Common myeloid progenitor, CD34-positive (primary cell): ENCODE measurements around the gene ANTXR2.
A peak's percentile ranks its signal among the peaks of the same experiment; 100 is the strongest.

Experiments
- CTCF ChIA-PET: fragments of 350-600 bp; sonication (Branson Sonifier 250); formaldehyde crosslinking; loops from one replicate; lab custom pipeline; 2021; ENCODE audit warnings: antibody characterized with exemption; lab: Charles Lee
- POLR2A ChIA-PET: fragments of 350-600 bp; sonication (Branson Sonifier 250); formaldehyde crosslinking; loops from one replicate; lab custom pipeline; 2021; ENCODE audit warnings: antibody characterized with exemption; lab: Charles Lee
- DNase-seq, 3 donors: peaks; one replicate each; pipeline versions ENCODE4 v3.0.0 to v3.0.0-alpha.2; 2013
- H3K27ac ChIP-seq, 2 experiments: 1 replicate in 1 of 2; 2 replicates in 1 of 2; pipeline ENCODE4 v1.7.0; 2013; ENCODE audit warnings: inconsistent platforms in 2 of 2, low read length in 2 of 2, mild to moderate bottlenecking in 2 of 2, low read depth in 1 of 2, moderate library complexity in 1 of 2; ENCODE audit not compliant: severe bottlenecking in 2 of 2, insufficient read depth in 1 of 2, poor library complexity in 1 of 2
- H3K27me3 ChIP-seq, 5 experiments: replicated peaks in 2 of 5; 1 replicate in 3 of 5; 2 replicates in 2 of 5; pipeline versions ENCODE4 v1.6.1 to v1.7.0; 2013; ENCODE audit warnings: low read length in 4 of 5, mild to moderate bottlenecking in 2 of 5, moderate library complexity in 2 of 5, inconsistent platforms in 1 of 5; ENCODE audit not compliant: insufficient read depth in 5 of 5, control insufficient read depth in 4 of 5
- H3K36me3 ChIP-seq, 4 experiments: 1 replicate in 2 of 4; 2 replicates in 2 of 4; pipeline versions ENCODE4 v1.6.1 to v1.7.0; 2013; ENCODE audit warnings: low read length in 3 of 4, control low read depth in 1 of 4, mild to moderate bottlenecking in 1 of 4; ENCODE audit not compliant: control insufficient read depth in 4 of 4, insufficient read depth in 4 of 4
- H3K4me1 ChIP-seq, 4 experiments: 1 replicate in 3 of 4; 2 replicates in 1 of 4; pipeline versions ENCODE4 v1.6.1 to v1.7.1; 2013; ENCODE audit warnings: low read length in 3 of 4, mild to moderate bottlenecking in 3 of 4, control low read depth in 1 of 4, inconsistent platforms in 1 of 4, moderate library complexity in 1 of 4; ENCODE audit not compliant: control insufficient read depth in 4 of 4, insufficient read depth in 4 of 4; ENCODE audit errors: control extremely low read depth in 1 of 4
- H3K4me3 ChIP-seq, 7 experiments: 1 replicate in 4 of 7; 2 replicates in 3 of 7; pipeline versions ENCODE4 v1.5.1 to v1.7.0; 2013; ENCODE audit warnings: mild to moderate bottlenecking in 7 of 7, low read length in 6 of 7, moderate library complexity in 6 of 7, inconsistent platforms in 2 of 7, low read depth in 2 of 7, control low read depth in 1 of 7; ENCODE audit not compliant: insufficient read depth in 4 of 7, control insufficient read depth in 1 of 7; ENCODE audit errors: extremely low read depth in 1 of 7
- H3K9me3 ChIP-seq, 5 experiments: 1 replicate in 4 of 5; 2 replicates in 1 of 5; pipeline versions ENCODE4 v1.6.1 to v1.7.1; 2013; ENCODE audit warnings: low read length in 4 of 5, mild to moderate bottlenecking in 2 of 5, inconsistent platforms in 1 of 5, low read depth in 1 of 5, moderate library complexity in 1 of 5; ENCODE audit not compliant: control insufficient read depth in 4 of 5, insufficient read depth in 2 of 5; ENCODE audit errors: control extremely low read depth in 1 of 5
- whole genome bisulfite sequencing: methylation state at CpG from one replicate; pipeline ENCODE4 v1.1.5; 2013; ENCODE audit not compliant: insufficient coverage; 5-methylcytosine and 5-hydroxymethylcytosine counted together

ANTXR2 gene

GRCh38 chr4:80065601-80066000 is 7.4 kb downstream of the ANTXR2 start:
- POLR2A ChIA-PET: no interaction called here
- H3K36me3 ChIP-seq: peaks cover 17 to 70% (median 35%) of the 10 kb centered on the region in 4 experiments
- H3K27ac ChIP-seq: no peak overlapping the region
- no peak overlapping the region for H3K4me3 ChIP-seq
- no peaks in the 10 kb centered on the region for H3K27me3 ChIP-seq
- DNase-seq: no peak
- 90% methylated on average over 2 of the region's 2 CpGs for WGBS
- H3K9me3 ChIP-seq: no peaks in the 10 kb centered on the region
- CTCF ChIA-PET: interaction anchor here (1.5 kb wide), 1 partner anchor 10 kb away, joined by 3 read pairs; no protein-coding TSS in a partner anchor
- peaks cover 2 to 22% (median 13%) of the 10 kb centered on the region in 4 experiments for H3K4me1 ChIP-seq

GRCh38 chr4:80062527-80062926 is 10.5 kb downstream of the ANTXR2 start:
- POLR2A ChIA-PET: no interaction called here
- H3K27ac ChIP-seq: no peak overlapping the region
- no peaks in the 10 kb centered on the region for H3K9me3 ChIP-seq
- peaks cover 10 to 27% (median 16%) of the 10 kb centered on the region in 4 experiments for H3K4me1 ChIP-seq
- WGBS: 96% methylated on average over 3 of the region's 3 CpGs
- H3K4me3 ChIP-seq: no peak overlapping the region
- H3K27me3 ChIP-seq: no peaks in the 10 kb centered on the region
- CTCF ChIA-PET: interaction anchor here (2.2 kb wide), 1 partner anchor 11 kb away, joined by 9 read pairs; the partner anchor contains the start of gene ANTXR2
- H3K36me3 ChIP-seq: peaks cover 13 to 61% (median 26%) of the 10 kb centered on the region in 4 experiments
- DNase-seq: no peak

GRCh38 chr4:80060804-80061203 is 12.2 kb downstream of the ANTXR2 start:
- H3K4me1 ChIP-seq: peaks cover 10 to 28% (median 17%) of the 10 kb centered on the region in 4 experiments
- ChIA-PET CTCF (interaction anchor here (0.9 to 1.9 kb wide), 2 partner anchors 13 to 25 kb away, joined by 4 to 5 read pairs; partner anchors contain the start of gene ANTXR2), POLR2A (no interaction called here)
- H3K4me3 ChIP-seq: no peak overlapping the region
- no peak for DNase-seq
- 100% methylated on average over 4 of the region's 4 CpGs for WGBS
- peaks cover 12 to 45% (median 18%) of the 10 kb centered on the region in 4 experiments for H3K36me3 ChIP-seq
- H3K27ac ChIP-seq: peak overlapping the region; percentile 23 to 100
- no peaks in the 10 kb centered on the region for H3K27me3 ChIP-seq
- H3K9me3 ChIP-seq: no peaks in the 10 kb centered on the region

GRCh38 chr4:80058740-80059139 is 14.3 kb downstream of the ANTXR2 start:
- ChIA-PET POLR2A (interaction anchor here (0.6 to 1.4 kb wide), 4 partner anchors 14 to 163 kb away, joined by 3 to 5 read pairs (median 4); partner anchors contain the start of gene ANTXR2), CTCF (interaction anchor here (0.6 to 1.8 kb wide), 6 partner anchors 9 to 81 kb away, joined by 3 to 8 read pairs (median 4); partner anchors contain the start of gene ANTXR2)
- Histone ChIP-seq H3K27ac (peak overlapping the region; percentile 100), H3K4me3 (peak overlapping the region in 3 of 7 experiments; percentile 13 to 54 (median 44)), H3K36me3 (peaks cover 10 to 44% (median 13%) of the 10 kb centered on the region in 4 experiments), H3K27me3 (no peaks in the 10 kb centered on the region), H3K4me1 (peaks cover 10 to 44% (median 18%) of the 10 kb centered on the region in 4 experiments), H3K9me3 (no peaks in the 10 kb centered on the region)
- no CpG with 5 or more reads among the region's 2 CpGs for WGBS
- DNase-seq: peak; percentile 97 to 99 (median 98)

GRCh38 chr4:80054375-80054774 is 18.7 kb downstream of the ANTXR2 start:
- WGBS: no CpG with 5 or more reads among the region's 4 CpGs
- ChIA-PET CTCF (interaction anchor here (0.8 kb wide), 1 partner anchor 18 kb away, joined by 5 read pairs; no protein-coding TSS in a partner anchor), POLR2A (no interaction called here)
- peak overlapping the region in 1 of 2 experiments; percentile 33 for H3K27ac ChIP-seq
- H3K9me3 ChIP-seq: no peaks in the 10 kb centered on the region
- no peaks in the 10 kb centered on the region for H3K27me3 ChIP-seq
- peaks cover 5 to 37% (median 13%) of the 10 kb centered on the region in 4 experiments for H3K4me1 ChIP-seq
- peaks cover 12 to 49% (median 24%) of the 10 kb centered on the region in 4 experiments for H3K36me3 ChIP-seq
- no peak overlapping the region for H3K4me3 ChIP-seq
- DNase-seq: peak in 1 of 3 donors; percentile 65

- POLR2A ChIA-PET: no interaction called here
- Histone ChIP-seq H3K4me3 (peak overlapping the region in 1 of 7 experiments; percentile 4), H3K27me3 (no peaks in the 10 kb centered on the region), H3K27ac (peak overlapping the region in 1 of 2 experiments; percentile 33), H3K4me1 (peaks cover 3 to 30% (median 7%) of the 10 kb centered on the region in 4 experiments), H3K9me3 (no peaks in the 10 kb centered on the region), H3K36me3 (peaks cover 15 to 54% (median 25%) of the 10 kb centered on the region in 4 experiments)
- no peak for DNase-seq
- no CpG with 5 or more reads among the region's 1 CpG for WGBS
- CTCF ChIA-PET: interaction anchor here (1.5 kb wide), 1 partner anchor 18 kb away, joined by 6 read pairs; no protein-coding TSS in a partner anchor
Observed at GRCh38 chr4:80053140-80053910, 19.7 kb downstream of the ANTXR2 start.
